GM12878 (cell line): ENCODE data around the gene DCBLD1. TPM values are rescaled to one million over a fixed set of nuclear protein-coding genes. Genes with fewer than 3 reads are reported as not detected.

Experiments
- ATAC-seq: fragments of 200-7000 bp; cut with Tn5 transposase; 3 replicates; pipeline ENCODE4 v1.9.1; 2020; ENCODE audit warnings: mild to moderate bottlenecking, moderate library complexity
- BruUV-seq: library from RNA; stranded (reverse); fragments of 400-500 nt; replicated peaks from 2 replicates; lab custom pipeline; 2021; lab: Mats Ljungman, UMichigan
- CTCF ChIA-PET: fragments of 300-600 bp; sonication (Branson Sonifier 250); formaldehyde crosslinking; extraction: SDS; loops from one replicate; lab custom pipeline; 2021; ENCODE audit warnings: inconsistent platforms; lab: Yijun Ruan, JAX
- POLR2A ChIA-PET: fragments of 350-600 bp; formaldehyde crosslinking; extraction: SDS; loops from one replicate; lab custom pipeline; 2021; ENCODE audit warnings: inconsistent platforms; lab: Charles Lee
- RAD21 ChIA-PET: fragments of 300-600 bp; sonication (Branson Sonifier 250); formaldehyde crosslinking; loops from one replicate; lab custom pipeline; 2023; ENCODE audit warnings: antibody characterized with exemption; ENCODE audit not compliant: unreplicated experiment; lab: Charles Lee
- SMC1A ChIA-PET: fragments of 300-600 bp; sonication (Branson Sonifier 250); formaldehyde crosslinking; loops from one replicate; lab custom pipeline; 2023; ENCODE audit not compliant: unreplicated experiment, uncharacterized antibody; lab: Charles Lee
- DNase-seq: peaks from one replicate; pipeline ENCODE4 v3.0.0-alpha.2; 2011; ENCODE audit warnings: low read depth, low spot score
- FAIRE-seq: peaks from 3 replicates; lab custom pipeline; 2011; peaks lifted over from hg19 to GRCh38; lab: Jason Lieb, UNC
- H2AFZ ChIP-seq: 2 replicates; pipeline ENCODE4 v1.6.0; 2011; ENCODE audit warnings: low read depth, low read length, control low read depth; ENCODE audit not compliant: control insufficient read depth
- H3K27ac ChIP-seq: 2 replicates; pipeline ENCODE4 v1.5.1; 2011; ENCODE audit warnings: control low read depth; ENCODE audit not compliant: control insufficient read depth, insufficient read depth
- H3K27me3 ChIP-seq, 2 experiments: replicated peaks in 1 of 2; 2 replicates each; pipeline versions ENCODE4 v1.6.0 to v1.6.1; 2011; ENCODE audit warnings: low read length in 1 of 2; ENCODE audit not compliant: control insufficient read depth in 2 of 2, insufficient read depth in 2 of 2
- H3K36me3 ChIP-seq, 2 experiments: 2 replicates each; pipeline ENCODE4 v1.5.1; 2011; ENCODE audit warnings: low read length in 1 of 2; ENCODE audit not compliant: control insufficient read depth in 2 of 2, insufficient read depth in 2 of 2
- H3K4me1 ChIP-seq: 2 replicates; pipeline ENCODE4 v1.6.1; 2011; ENCODE audit warnings: mild to moderate bottlenecking, low read length, moderate library complexity, mixed read lengths; ENCODE audit not compliant: control insufficient read depth, insufficient read depth
- H3K4me2 ChIP-seq: 2 replicates; pipeline ENCODE4 v1.6.0; 2011; ENCODE audit warnings: control low read depth; ENCODE audit not compliant: control insufficient read depth, insufficient read depth
- H3K4me3 ChIP-seq: fragments of 200-600 bp; sonication (generic); 2 replicates; pipeline ENCODE4 v1.5.1; 2016
- H3K79me2 ChIP-seq: 2 replicates; pipeline ENCODE4 v1.6.0; 2011; ENCODE audit warnings: low read length; ENCODE audit not compliant: control insufficient read depth, insufficient read depth
- H3K9ac ChIP-seq: 2 replicates; pipeline ENCODE4 v1.8.0; 2011; ENCODE audit warnings: low read length, control low read depth, mixed read lengths; ENCODE audit not compliant: control insufficient read depth, insufficient read depth
- H3K9me3 ChIP-seq: replicated peaks from 3 replicates; pipeline ENCODE4 v1.5.1; 2011; ENCODE audit warnings: mild to moderate bottlenecking, low read length; ENCODE audit not compliant: control insufficient read depth, insufficient read depth
- H4K20me1 ChIP-seq: 2 replicates; pipeline ENCODE4 v1.6.0; 2011; ENCODE audit not compliant: control insufficient read depth, insufficient read depth
- BCL11A ChIP-seq: IDR thresholded peaks from 2 replicates; pipeline ENCODE4 v1.6.1; 2011; ENCODE audit warnings: low read depth, low read length
- GATAD2B ChIP-seq: fragments of 450-650 bp; conservative IDR thresholded peaks from 2 replicates; pipeline ENCODE4 v1.6.1; 2017; ENCODE audit warnings: low read depth, mild to moderate bottlenecking, moderate library complexity
- JUNB ChIP-seq: IDR thresholded peaks from 2 replicates; pipeline ENCODE4 v1.6.1; 2016; ENCODE audit warnings: antibody characterized with exemption, mild to moderate bottlenecking
- TARDBP ChIP-seq: IDR thresholded peaks from 2 replicates; pipeline ENCODE4 v1.6.1; 2016; ENCODE audit warnings: borderline replicate concordance
- WGBS: methylation state at CpG from one replicate; pipeline ENCODE4 v1.1.6; 2016; ENCODE audit warnings: low lambda C conversion rate; ENCODE audit not compliant: insufficient replicate concordance, insufficient coverage; ENCODE audit errors: missing lambda C conversion rate; 5-methylcytosine and 5-hydroxymethylcytosine counted together
- in situ Hi-C: fragments of 300-500 bp; cut with MboI; formaldehyde crosslinking; loops from 9 replicates; pipeline ENCODE4 v1.14.3; 2018; ENCODE audit warnings: mixed read lengths
- intact Hi-C: fragments of 100-400 bp; cut with micrococcal nuclease; formaldehyde crosslinking; loops from one replicate; pipeline ENCODE4 v1.14.2; 2022; ENCODE audit not compliant: unreplicated experiment
- polyA plus RNA-seq, 11 experiments: library from polyadenylated mRNA; depleted of rRNA in 4 of 11; unstranded in 6 of 11; stranded (reverse) in 5 of 11; fragments of >200 nt; fragmentation: Nextera tagmentation in 4 of 11; fragmentation: Illumina TruSeq in 1 of 11; extraction: Ambion mirVana in 4 of 11; extraction: Trizol in 1 of 11; gene quantifications; 1 replicate in 1 of 11; 2 replicates in 10 of 11; pipeline versions ENCODE4 v1.2.1 to v1.2.3, GENCODE V29; 2011 to 2016; ENCODE audit warnings: inconsistent platforms in 2 of 11, missing spikeins in 2 of 11, low read depth in 1 of 11
- total RNA-seq, 4 experiments: library from RNA; depleted of rRNA in 3 of 4; stranded (reverse); fragments of >200 nt in 3 of 4; fragmentation: Illumina TruSeq in 1 of 4; extraction: Trizol in 1 of 4; gene quantifications; 2 replicates each; pipeline versions ENCODE4 v1.2.1 to v1.2.3, GENCODE V29; 2013 to 2021
- TF ChIP-seq, protein P1 (sequence below): IDR thresholded peaks from 2 replicates; pipeline ENCODE4 v1.6.1; 2011; ENCODE audit warnings: mild to moderate bottlenecking, low read depth, low read length, moderate library complexity; ENCODE audit not compliant: insufficient replicate concordance
- TF ChIP-seq, protein P2 (sequence below): fragments of 450-650 bp; formaldehyde crosslinking; IDR thresholded peaks from 2 replicates; pipeline ENCODE4 v1.4.0; 2020; ENCODE audit warnings: mild to moderate bottlenecking, moderate library complexity

Gene DCBLD1
- total and polyA plus RNA-seq, 10 of the 15 experiments (the other 5 are each of a cell fraction or from before 2014, with no cell fraction given): 0.92 to 9.2 (median 8.3) TPM

DNA sequence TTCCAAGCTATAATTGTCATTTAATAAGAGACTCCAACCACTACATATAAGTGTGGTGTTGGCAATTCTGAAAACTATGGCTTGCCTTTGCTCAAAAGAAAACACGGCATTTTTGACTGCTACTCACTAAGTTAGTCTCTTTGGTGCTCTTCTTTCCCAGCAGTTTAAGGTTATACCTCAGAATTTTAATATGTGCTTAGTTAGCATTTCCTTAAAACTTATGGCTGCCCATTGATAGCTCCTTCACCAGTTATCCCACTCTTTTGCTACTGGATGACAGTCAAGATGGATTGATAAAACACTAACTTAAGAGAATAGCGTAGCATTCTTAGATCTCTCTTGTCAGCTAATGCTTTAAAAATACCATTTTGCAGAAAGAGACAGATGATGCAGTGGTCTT is 85.8 kb downstream of the DCBLD1 start (continued):
- TF ChIP-seq, protein P1, sequence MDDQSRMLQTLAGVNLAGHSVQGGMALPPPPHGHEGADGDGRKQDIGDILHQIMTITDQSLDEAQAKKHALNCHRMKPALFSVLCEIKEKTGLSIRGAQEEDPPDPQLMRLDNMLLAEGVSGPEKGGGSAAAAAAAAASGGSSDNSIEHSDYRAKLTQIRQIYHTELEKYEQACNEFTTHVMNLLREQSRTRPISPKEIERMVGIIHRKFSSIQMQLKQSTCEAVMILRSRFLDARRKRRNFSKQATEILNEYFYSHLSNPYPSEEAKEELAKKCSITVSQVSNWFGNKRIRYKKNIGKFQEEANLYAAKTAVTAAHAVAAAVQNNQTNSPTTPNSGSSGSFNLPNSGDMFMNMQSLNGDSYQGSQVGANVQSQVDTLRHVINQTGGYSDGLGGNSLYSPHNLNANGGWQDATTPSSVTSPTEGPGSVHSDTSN: no peak
- TF ChIP-seq GATAD2B: no peak
- TF ChIP-seq, protein P2, sequence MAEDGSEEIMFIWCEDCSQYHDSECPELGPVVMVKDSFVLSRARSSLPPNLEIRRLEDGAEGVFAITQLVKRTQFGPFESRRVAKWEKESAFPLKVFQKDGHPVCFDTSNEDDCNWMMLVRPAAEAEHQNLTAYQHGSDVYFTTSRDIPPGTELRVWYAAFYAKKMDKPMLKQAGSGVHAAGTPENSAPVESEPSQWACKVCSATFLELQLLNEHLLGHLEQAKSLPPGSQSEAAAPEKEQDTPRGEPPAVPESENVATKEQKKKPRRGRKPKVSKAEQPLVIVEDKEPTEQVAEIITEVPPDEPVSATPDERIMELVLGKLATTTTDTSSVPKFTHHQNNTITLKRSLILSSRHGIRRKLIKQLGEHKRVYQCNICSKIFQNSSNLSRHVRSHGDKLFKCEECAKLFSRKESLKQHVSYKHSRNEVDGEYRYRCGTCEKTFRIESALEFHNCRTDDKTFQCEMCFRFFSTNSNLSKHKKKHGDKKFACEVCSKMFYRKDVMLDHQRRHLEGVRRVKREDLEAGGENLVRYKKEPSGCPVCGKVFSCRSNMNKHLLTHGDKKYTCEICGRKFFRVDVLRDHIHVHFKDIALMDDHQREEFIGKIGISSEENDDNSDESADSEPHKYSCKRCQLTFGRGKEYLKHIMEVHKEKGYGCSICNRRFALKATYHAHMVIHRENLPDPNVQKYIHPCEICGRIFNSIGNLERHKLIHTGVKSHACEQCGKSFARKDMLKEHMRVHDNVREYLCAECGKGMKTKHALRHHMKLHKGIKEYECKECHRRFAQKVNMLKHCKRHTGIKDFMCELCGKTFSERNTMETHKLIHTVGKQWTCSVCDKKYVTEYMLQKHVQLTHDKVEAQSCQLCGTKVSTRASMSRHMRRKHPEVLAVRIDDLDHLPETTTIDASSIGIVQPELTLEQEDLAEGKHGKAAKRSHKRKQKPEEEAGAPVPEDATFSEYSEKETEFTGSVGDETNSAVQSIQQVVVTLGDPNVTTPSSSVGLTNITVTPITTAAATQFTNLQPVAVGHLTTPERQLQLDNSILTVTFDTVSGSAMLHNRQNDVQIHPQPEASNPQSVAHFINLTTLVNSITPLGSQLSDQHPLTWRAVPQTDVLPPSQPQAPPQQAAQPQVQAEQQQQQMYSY (CRISPR knock-in tag): no peak
- TF ChIP-seq BCL11A: no peak

DNA sequence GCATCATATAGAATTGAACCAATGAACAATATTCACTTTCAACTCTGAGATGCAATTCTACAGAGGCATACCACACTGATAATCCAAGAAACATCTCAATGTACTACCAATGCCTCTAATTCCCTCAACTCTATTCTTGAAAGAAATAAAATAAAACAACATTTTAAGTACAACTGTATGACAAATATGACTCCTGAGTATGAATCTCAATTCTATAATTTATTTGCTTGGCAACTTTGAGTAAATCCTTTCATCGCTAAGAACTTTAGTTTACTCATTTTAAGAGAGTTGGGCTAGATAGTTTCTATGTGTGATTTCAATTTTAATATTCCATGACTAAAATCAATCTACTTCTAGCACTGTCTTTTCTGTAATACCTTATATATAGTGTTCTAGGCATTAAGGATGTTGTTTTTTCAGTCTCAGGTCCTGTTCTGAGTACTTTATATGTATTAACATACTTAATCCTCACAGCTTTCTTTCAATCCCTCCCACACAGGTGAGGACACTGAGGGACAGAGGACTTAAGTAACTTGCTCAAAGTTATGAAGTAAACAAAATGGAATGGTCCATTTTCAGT is 86.4 kb downstream of the DCBLD1 start:
- FAIRE-seq: no peak
- no peak for DNase-seq
- Histone ChIP-seq H3K4me3 (no peak overlapping the region), H2AFZ (no peak overlapping the region), H4K20me1 (no peaks in the 10 kb centered on the region), H3K9ac (no peak overlapping the region), H3K4me1 (no peaks in the 10 kb centered on the region), H3K27me3 (no peaks in the 10 kb centered on the region), H3K79me2 (no peaks in the 10 kb centered on the region; the same call in 1 of the 2 replicates), H3K36me3 (peaks cover 0 to 21% of the 10 kb centered on the region in 2 experiments; a peak in 3 of 4 replicates), H3K27ac (no peak overlapping the region), H3K9me3 (no peaks in the 10 kb centered on the region), H3K4me2 (no peak overlapping the region)
- ChIA-PET CTCF (interaction anchor here (0.6 to 4.6 kb wide), 4 partner anchors 20 to 119 kb away, joined by 3 to 15 read pairs (median 6); no protein-coding TSS in a partner anchor), SMC1A (interaction anchor here (0.7 to 0.9 kb wide), 2 partner anchors 75 to 104 kb away, joined by 3 to 4 read pairs; no protein-coding TSS in a partner anchor), POLR2A (no interaction called here), RAD21 (interaction anchor here (0.9 to 1.2 kb wide), 2 partner anchors 119 kb away, joined by 3 to 6 read pairs; no protein-coding TSS in a partner anchor)
- in situ Hi-C loops (no loop called here), intact Hi-C loops (no loop called here)
- no peak for ATAC-seq
- WGBS: 0% methylated on average over 1 of the region's 1 CpG
- TF ChIP-seq JUNB (peak; percentile 35), TARDBP (no peak)
- BruUV-seq: no TSS peak
